Transverse colon (tissue), 4 donors: ENCODE data around the gene SEC62. TPM values are rescaled to one million over a fixed set of nuclear protein-coding genes. Genes with fewer than 3 reads are reported as not detected.

Source experiments
- DNase-seq: peaks from one replicate; pipeline ENCODE4 v3.0.0-alpha.2; 2019
- H3K27ac ChIP-seq, 4 donors: fragments of 200-600 bp; sonication (generic); 2 replicates each; pipeline ENCODE4 v1.5.1; 2016 to 2018; ENCODE audit warnings: inconsistent platforms in 4 of 4
- H3K27me3 ChIP-seq: fragments of 200-600 bp; sonication (generic); 2 replicates; pipeline ENCODE4 v1.5.1; 2017; ENCODE audit warnings: inconsistent platforms
- H3K36me3 ChIP-seq, 4 donors: fragments of 200-600 bp; sonication (generic); 2 replicates each; pipeline ENCODE4 v1.5.1; 2017 to 2019; ENCODE audit warnings: inconsistent platforms in 4 of 4
- H3K4me1 ChIP-seq, 4 donors: fragments of 200-600 bp; sonication (generic); 2 replicates each; pipeline ENCODE4 v1.5.1; 2017 to 2020; ENCODE audit warnings: inconsistent platforms in 4 of 4
- H3K4me3 ChIP-seq, 4 donors: fragments of 200-600 bp; sonication (generic); 1 replicate in 1 of 4; 2 replicates in 3 of 4; pipeline versions ENCODE4 v1.5.1 to v1.6.1; 2017 to 2019; ENCODE audit warnings: inconsistent platforms in 4 of 4
- H3K9me3 ChIP-seq, 2 donors: fragments of 200-600 bp; sonication (generic); 2 replicates each; pipeline ENCODE4 v1.5.1; 2017 to 2019; ENCODE audit warnings: inconsistent platforms in 2 of 2
- EP300 ChIP-seq: sonication (generic); formaldehyde crosslinking; IDR thresholded peaks from one replicate; pipeline ENCODE4 v1.6.1; 2017; ENCODE audit warnings: antibody characterized with exemption, low read depth
- POLR2A ChIP-seq: fragments of 450-650 bp; IDR thresholded peaks from one replicate; pipeline ENCODE4 v1.6.1; 2016; ENCODE audit warnings: antibody characterized with exemption, mild to moderate bottlenecking, moderate library complexity
- POLR2AphosphoS5 ChIP-seq, 3 donors: sonication (generic); formaldehyde crosslinking; IDR thresholded peaks; one replicate each; pipeline ENCODE4 v1.6.1; 2016; ENCODE audit warnings: antibody characterized with exemption in 3 of 3
- WGBS, 2 donors: methylation state at CpG; one replicate each; pipeline ENCODE4 v1.1.5; 2018; ENCODE audit warnings: low coverage in 1 of 2; 5-methylcytosine and 5-hydroxymethylcytosine counted together
- in situ Hi-C, 4 donors: fragments of 200-750 bp; cut with MboI; loops; one replicate each; pipeline versions ENCODE4 v1.15.0 to v1.15.1; 2017; ENCODE audit warnings: low sequenced_read_pairs in 3 of 4, low pct_ligation_motif_present in 1 of 4, low pct_unique_long_range_greater_than_20kb in 1 of 4
- intact Hi-C: fragments of 100-400 bp; cut with DNase I; formaldehyde crosslinking; loops from one replicate; pipeline ENCODE4 v1.15.1; 2023; ENCODE audit warnings: low total_unique reads
- total RNA-seq, 4 donors: library from RNA; depleted of rRNA; stranded (reverse); fragments of >200 nt; gene quantifications; one replicate each; pipeline ENCODE4 v1.1.0, GENCODE V29; 2016
- TF ChIP-seq, protein P1 (sequence below), 5 experiments: fragments of 200-600 bp in 3 of 5; fragments of 450-650 bp in 2 of 5; sonication (generic) in 3 of 5; IDR thresholded peaks; 1 replicate in 2 of 5; 2 replicates in 3 of 5; pipeline ENCODE4 v1.5.1; 2016 to 2017; ENCODE audit warnings: antibody characterized with exemption in 5 of 5, inconsistent platforms in 3 of 5, mild to moderate bottlenecking in 2 of 5, moderate library complexity in 1 of 5

The SEC62 gene
- total RNA-seq, 4 donors from 2014 or later = 18.7 to 48.7 (median 30.0) TPM

DNA sequence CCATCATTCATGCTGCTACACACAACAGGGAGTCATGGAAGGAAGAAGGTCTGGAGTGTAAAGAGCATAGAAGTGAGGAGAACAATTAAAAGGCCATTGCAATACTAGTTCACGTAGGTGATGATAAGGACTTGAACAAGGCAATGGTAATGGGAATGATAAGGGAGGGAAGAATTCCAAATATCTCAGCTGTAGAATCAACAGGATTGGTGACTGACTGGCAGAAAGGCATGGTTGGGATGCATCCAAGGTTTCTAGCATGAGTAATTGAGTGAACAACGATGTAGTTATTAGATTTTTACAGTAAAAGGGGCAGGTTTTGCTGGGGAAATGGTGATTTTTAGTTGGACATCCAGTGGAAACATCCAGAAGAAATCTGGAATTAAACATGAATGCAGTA, 2.4 kb upstream of the SEC62 start:
- H3K9me3 ChIP-seq = no peaks in the 10 kb centered on the region
- H3K4me1 ChIP-seq = peaks cover 7 to 26% (median 20%) of the 10 kb centered on the region in 4 donors
- no peak for DNase-seq
- H3K4me3 ChIP-seq = no peak overlapping the region
- intact Hi-C loops = loop anchor here (10.0 kb wide), 2 partner anchors 99 to 189 kb away; partner anchors contain the start of genes LRRC31 and MYNN
- 72 to 73% methylated on average over 2 of the region's 2 CpGs for WGBS, 2 donors
- TF ChIP-seq, protein P1, sequence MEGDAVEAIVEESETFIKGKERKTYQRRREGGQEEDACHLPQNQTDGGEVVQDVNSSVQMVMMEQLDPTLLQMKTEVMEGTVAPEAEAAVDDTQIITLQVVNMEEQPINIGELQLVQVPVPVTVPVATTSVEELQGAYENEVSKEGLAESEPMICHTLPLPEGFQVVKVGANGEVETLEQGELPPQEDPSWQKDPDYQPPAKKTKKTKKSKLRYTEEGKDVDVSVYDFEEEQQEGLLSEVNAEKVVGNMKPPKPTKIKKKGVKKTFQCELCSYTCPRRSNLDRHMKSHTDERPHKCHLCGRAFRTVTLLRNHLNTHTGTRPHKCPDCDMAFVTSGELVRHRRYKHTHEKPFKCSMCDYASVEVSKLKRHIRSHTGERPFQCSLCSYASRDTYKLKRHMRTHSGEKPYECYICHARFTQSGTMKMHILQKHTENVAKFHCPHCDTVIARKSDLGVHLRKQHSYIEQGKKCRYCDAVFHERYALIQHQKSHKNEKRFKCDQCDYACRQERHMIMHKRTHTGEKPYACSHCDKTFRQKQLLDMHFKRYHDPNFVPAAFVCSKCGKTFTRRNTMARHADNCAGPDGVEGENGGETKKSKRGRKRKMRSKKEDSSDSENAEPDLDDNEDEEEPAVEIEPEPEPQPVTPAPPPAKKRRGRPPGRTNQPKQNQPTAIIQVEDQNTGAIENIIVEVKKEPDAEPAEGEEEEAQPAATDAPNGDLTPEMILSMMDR (IDR thresholded peaks at IDR 0.05) = no peak
- TF ChIP-seq POLR2AphosphoS5 (IDR thresholded peaks at IDR 0.05) (no peak), EP300 (no peak), POLR2A (no peak)
- H3K27me3 ChIP-seq = no peaks in the 10 kb centered on the region
- no peaks in the 10 kb centered on the region for H3K36me3 ChIP-seq
- H3K27ac ChIP-seq = no peak overlapping the region
- in situ Hi-C loops = loop anchor here in 1 of 4 donors (25.0 kb wide), 1 partner anchor 102 kb away; the partner anchor contains the start of gene LRRC31

DNA sequence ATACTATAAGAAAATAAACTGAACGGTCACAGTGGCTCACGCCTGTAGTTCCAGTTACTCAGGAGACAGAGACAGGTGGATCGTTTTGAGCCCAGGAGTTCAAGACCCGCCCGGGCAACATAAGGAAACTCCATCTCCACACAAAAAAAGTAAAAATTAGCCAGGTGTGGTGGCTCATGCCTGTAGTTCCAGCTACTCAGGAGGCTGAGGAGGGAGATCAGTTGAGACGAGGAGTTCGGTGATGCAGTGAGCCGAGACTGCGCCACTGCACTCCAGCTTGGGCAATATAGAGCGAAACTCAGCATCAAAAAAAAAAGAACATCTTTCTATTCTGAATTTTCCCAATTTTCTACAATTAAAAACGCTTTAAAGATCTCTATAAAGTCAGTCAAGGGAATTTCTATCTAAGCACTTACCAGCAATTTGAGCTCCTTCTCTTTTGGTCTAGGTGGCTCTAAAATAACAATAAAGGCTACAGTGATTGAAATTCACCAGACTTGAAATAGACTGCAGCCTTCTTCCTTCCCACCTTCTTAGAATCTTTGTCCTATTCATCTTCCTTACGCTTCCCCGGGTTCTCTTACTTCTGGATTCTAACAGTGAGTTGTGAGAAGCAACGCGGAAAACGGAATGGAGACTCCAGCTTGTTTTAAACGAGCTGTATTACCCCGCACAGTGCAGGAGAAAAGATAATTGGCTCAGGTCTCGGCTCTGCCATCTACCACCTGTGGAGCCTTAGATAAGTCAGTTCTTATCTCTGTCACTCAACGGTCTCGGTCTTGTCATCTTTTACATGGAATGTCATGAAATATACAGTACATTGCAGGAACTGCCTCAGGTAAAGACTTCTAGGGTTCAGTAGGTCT, 812 bp upstream of the SEC62 start:
- Histone ChIP-seq H3K4me1 (peaks cover 14 to 42% (median 28%) of the 10 kb centered on the region in 4 donors), H3K36me3 (no peaks in the 10 kb centered on the region), H3K9me3 (no peaks in the 10 kb centered on the region), H3K27ac (peak overlapping the region; percentile 95 to 97 (median 95)), H3K27me3 (no peaks in the 10 kb centered on the region), H3K4me3 (peak overlapping the region; percentile 84 to 87 (median 84))
- DNase-seq = no peak
- TF ChIP-seq, protein P1 (IDR thresholded peaks at IDR 0.05) = no peak
- no peak for TF ChIP-seq POLR2AphosphoS5 (IDR thresholded peaks at IDR 0.05)
- TF ChIP-seq POLR2A = no peak
- TF ChIP-seq EP300 = no peak
- in situ Hi-C loops (loop anchor here in 1 of 4 donors (25.0 kb wide), 1 partner anchor 103 kb away; the partner anchor contains the start of gene LRRC31), intact Hi-C loops (loop anchor here (10.0 kb wide), 2 partner anchors 101 to 191 kb away; partner anchors contain the start of genes LRRC31 and MYNN)
- WGBS, 2 donors = 48 to 55% methylated on average over 19 to 21 of the region's 21 CpGs

DNA sequence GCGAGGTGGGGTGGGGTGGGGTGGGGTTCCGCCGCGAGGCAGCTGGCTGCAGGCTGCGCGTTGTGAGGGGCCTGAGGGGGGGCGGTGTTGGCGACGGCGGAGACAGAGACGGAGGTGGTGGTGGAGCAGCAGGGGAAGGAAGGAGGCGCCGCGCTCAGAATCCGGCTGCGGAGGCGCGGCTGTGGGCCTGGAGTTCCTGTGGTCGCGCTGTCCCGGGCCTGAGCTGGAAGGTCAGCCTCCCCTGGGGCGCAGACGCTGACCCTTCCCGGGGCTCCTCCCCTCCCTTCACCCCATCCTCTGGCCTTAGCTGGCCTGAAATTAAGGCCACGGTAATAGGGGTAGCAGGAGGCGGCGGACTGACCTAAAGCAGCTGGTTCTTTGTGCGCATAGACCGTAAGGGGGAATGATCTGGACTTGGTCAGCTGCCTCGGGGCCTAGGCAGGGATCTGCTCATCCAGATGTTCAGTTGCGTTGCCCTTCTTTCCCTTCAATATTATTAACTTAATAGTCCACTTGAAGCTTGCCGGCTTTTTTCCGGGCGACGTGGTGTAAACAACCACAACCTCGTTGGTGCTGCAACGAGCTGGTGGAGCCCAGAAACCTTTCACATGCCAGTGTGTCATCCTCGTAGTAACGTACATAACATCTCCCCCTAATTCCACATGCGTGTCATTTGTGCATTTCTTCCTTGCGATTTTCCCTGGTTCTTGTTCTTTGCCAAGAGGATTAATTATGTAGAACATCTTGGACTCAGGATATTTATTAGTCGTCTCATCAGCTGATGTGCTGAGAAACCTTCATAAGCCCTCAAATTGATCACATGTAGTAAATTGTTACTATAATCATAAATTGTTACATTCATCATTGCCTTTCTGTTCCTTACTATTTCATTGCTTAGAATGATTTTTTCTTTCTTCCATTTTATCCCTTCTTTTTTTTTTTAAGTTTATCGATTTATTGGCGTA, 626 bp downstream of the SEC62 start:
- intact Hi-C loops = loop anchor here (10.0 kb wide), 2 partner anchors 102 to 192 kb away; partner anchors contain the start of genes LRRC31 and MYNN

More for the DNA sequence above, 626 bp downstream of the SEC62 start:
- Histone ChIP-seq H3K27ac (peak overlapping the region; percentile 95 to 97 (median 95)), H3K4me3 (peak overlapping the region; percentile 84 to 87 (median 84)), H3K4me1 (peaks cover 14 to 46% (median 28%) of the 10 kb centered on the region in 4 donors), H3K27me3 (no peaks in the 10 kb centered on the region), H3K9me3 (no peaks in the 10 kb centered on the region), H3K36me3 (no peaks in the 10 kb centered on the region)
- WGBS, 2 donors = 3 to 7% methylated on average over 12 to 38 of the region's 44 CpGs
- in situ Hi-C loops = loop anchor here in 1 of 4 donors (25.0 kb wide), 1 partner anchor 105 kb away; the partner anchor contains the start of gene LRRC31
- TF ChIP-seq POLR2AphosphoS5 (IDR thresholded peaks at IDR 0.05) (no peak), EP300 (no peak), POLR2A (no peak)
- TF ChIP-seq, protein P1 (IDR thresholded peaks at IDR 0.05) = no peak
- DNase-seq = no peak
